Prostate gland (tissue), 2 donors: ENCODE data around the gene TMCC1. TPM values are rescaled to one million over a fixed set of nuclear protein-coding genes. Genes with fewer than 3 reads are reported as not detected.

Source experiments
- DNase-seq: peaks from one replicate; pipeline ENCODE4 v3.0.0-alpha.2; 2019; ENCODE audit warnings: low spot score
- H3K27ac ChIP-seq, 2 donors: fragments of 200-600 bp; sonication (generic); 2 replicates each; pipeline ENCODE4 v1.5.1; 2017 to 2019
- H3K27me3 ChIP-seq: fragments of 200-600 bp; sonication (generic); replicated peaks from 2 replicates; pipeline ENCODE4 v1.5.1; 2019; ENCODE audit not compliant: insufficient read depth
- H3K36me3 ChIP-seq, 2 donors: fragments of 200-600 bp; sonication (generic); 1 replicate in 1 of 2; 2 replicates in 1 of 2; pipeline versions ENCODE4 v1.5.1 to v1.8.1; 2017 to 2019
- H3K4me1 ChIP-seq: fragments of 200-600 bp; sonication (generic); replicated peaks from 2 replicates; pipeline ENCODE4 v1.5.1; 2019
- H3K4me3 ChIP-seq, 2 donors: fragments of 200-600 bp; sonication (generic); 2 replicates each; pipeline ENCODE4 v1.5.1; 2017 to 2019
- H3K9me3 ChIP-seq: fragments of 200-600 bp; sonication (generic); 2 replicates; pipeline ENCODE4 v1.5.1; 2017
- CTCF ChIP-seq, 4 experiments: fragments of 200-600 bp in 2 of 4; fragments of 450-650 bp in 2 of 4; sonication (generic) in 2 of 4; IDR thresholded peaks; 1 replicate in 3 of 4; 2 replicates in 1 of 4; pipeline ENCODE4 v1.5.1; 2016 to 2019; ENCODE audit warnings: antibody characterized with exemption in 4 of 4, mild to moderate bottlenecking in 2 of 4, moderate library complexity in 2 of 4
- POLR2A ChIP-seq: fragments of 450-650 bp; IDR thresholded peaks from one replicate; pipeline ENCODE4 v1.6.1; 2016; ENCODE audit warnings: antibody characterized with exemption, mild to moderate bottlenecking
- POLR2AphosphoS5 ChIP-seq: sonication (generic); formaldehyde crosslinking; IDR thresholded peaks from one replicate; pipeline ENCODE4 v1.6.1; 2017; ENCODE audit warnings: antibody characterized with exemption
- WGBS: methylation state at CpG from one replicate; pipeline ENCODE4 v1.1.5; 2018; 5-methylcytosine and 5-hydroxymethylcytosine counted together
- intact Hi-C: fragments of 100-400 bp; cut with DNase I; formaldehyde crosslinking; loops from one replicate; pipeline ENCODE4 v1.14.2; 2022
- total RNA-seq, 2 donors: library from RNA; depleted of rRNA; stranded (reverse); fragments of >200 nt; gene quantifications; one replicate each; pipeline ENCODE4 v1.1.0, GENCODE V29; 2016

The TMCC1 gene
- total RNA-seq, 2 donors from 2014 or later = 27.6 to 43.9 TPM

- Histone ChIP-seq H3K36me3 (no peaks in the 10 kb centered on the region), H3K9me3 (no peaks in the 10 kb centered on the region), H3K27me3 (no peaks in the 10 kb centered on the region), H3K4me3 (no peak overlapping the region), H3K27ac (no peak overlapping the region), H3K4me1 (peaks cover 2% of the 10 kb centered on the region)
- no peak for TF ChIP-seq POLR2A
- no peak for TF ChIP-seq POLR2AphosphoS5
- TF ChIP-seq CTCF (IDR thresholded peaks at IDR 0.05) = no peak
- intact Hi-C loops = no loop called here
- no peak for DNase-seq
- 87% methylated on average over 15 of the region's 15 CpGs for WGBS
Measured at GRCh38 chr3:129618186-129618820, 275.2 kb downstream of the TMCC1 start.

- H3K4me3 ChIP-seq = no peak overlapping the region
- no peaks in the 10 kb centered on the region for H3K9me3 ChIP-seq
- no peak for DNase-seq
- no peaks in the 10 kb centered on the region for H3K27me3 ChIP-seq
- H3K36me3 ChIP-seq = no peaks in the 10 kb centered on the region
- H3K27ac ChIP-seq = no peak overlapping the region
- H3K4me1 ChIP-seq = no peaks in the 10 kb centered on the region
- intact Hi-C loops = no loop called here
- WGBS = 81% methylated on average over 12 of the region's 12 CpGs
- no peak for TF ChIP-seq POLR2AphosphoS5
Measured at GRCh38 chr3:129617381-129618185, 275.9 kb downstream of the TMCC1 start.

- DNase-seq = no peak
- WGBS = 75% methylated on average over 5 of the region's 5 CpGs
- Histone ChIP-seq H3K27me3 (no peaks in the 10 kb centered on the region), H3K9me3 (no peaks in the 10 kb centered on the region), H3K4me1 (no peaks in the 10 kb centered on the region), H3K27ac (no peak overlapping the region), H3K36me3 (no peaks in the 10 kb centered on the region), H3K4me3 (no peak overlapping the region)
- intact Hi-C loops = no loop called here
- TF ChIP-seq CTCF (IDR thresholded peaks at IDR 0.05) = no peak
- no peak for TF ChIP-seq POLR2A
- TF ChIP-seq POLR2AphosphoS5 = no peak
Measured at GRCh38 chr3:129616713-129617112, 276.8 kb downstream of the TMCC1 start.

- Histone ChIP-seq H3K4me1 (no peaks in the 10 kb centered on the region), H3K36me3 (no peaks in the 10 kb centered on the region), H3K27me3 (no peaks in the 10 kb centered on the region), H3K27ac (no peak overlapping the region), H3K4me3 (no peak overlapping the region), H3K9me3 (no peaks in the 10 kb centered on the region)
- 75% methylated on average over 8 of the region's 8 CpGs for WGBS
- TF ChIP-seq CTCF (IDR thresholded peaks at IDR 0.05) (no peak), POLR2A (no peak), POLR2AphosphoS5 (no peak)
- intact Hi-C loops = no loop called here
- no peak for DNase-seq
Measured at GRCh38 chr3:129616291-129616690, 277.2 kb downstream of the TMCC1 start.

GRCh38 chr3:129615751-129616281 is 277.7 kb downstream of the TMCC1 start:
- H3K36me3 ChIP-seq = no peaks in the 10 kb centered on the region
- WGBS = 72% methylated on average over 8 of the region's 8 CpGs
- TF ChIP-seq POLR2AphosphoS5 = no peak
- no peak for TF ChIP-seq CTCF (IDR thresholded peaks at IDR 0.05)
- no peak for TF ChIP-seq POLR2A
- DNase-seq = no peak
- H3K27me3 ChIP-seq = no peaks in the 10 kb centered on the region
- no peaks in the 10 kb centered on the region for H3K9me3 ChIP-seq
- no peaks in the 10 kb centered on the region for H3K4me1 ChIP-seq
- H3K27ac ChIP-seq = no peak overlapping the region
- no peak overlapping the region for H3K4me3 ChIP-seq
- intact Hi-C loops = no loop called here
